Natural killer cell treated with Interleukin-12 subunit alpha and Interleukin-12 subunit beta and Interleukin-15 and Interleukin-18, amount 100 ng/mL, for 72 hours (primary cell): ENCODE results near the gene RAF1. TPM values are rescaled to one million over a fixed set of nuclear protein-coding genes. Genes with fewer than 3 reads are reported as not detected.
"Not testable (repeated sequence)": the region's sequence is repeated elsewhere in the genome, so short reads cannot be mapped to it uniquely, and the experiment has no call there.

Experiments
- ATAC-seq, 2 donors: fragments of 150-1000 bp; cut with Tn5 transposase in 1 of 2; sonication (Bioruptor Pico), chemical (Tn5 transposase) in 1 of 2; 2 replicates each; pipeline ENCODE4 v1.10.0; 2021
- DNase-seq: peaks from one replicate; pipeline ENCODE4 v3.0.0; 2022; ENCODE audit warnings: low spot score
- H3K27ac Mint-ChIP-seq, 2 donors: 1 replicate in 1 of 2; 2 replicates in 1 of 2; pipeline ENCODE4 v1.8.0; 2022; ENCODE audit warnings: mixed read lengths in 2 of 2, mild to moderate bottlenecking in 1 of 2, moderate library complexity in 1 of 2
- H3K27me3 Mint-ChIP-seq, 2 donors: 1 replicate in 1 of 2; 2 replicates in 1 of 2; pipeline ENCODE4 v1.8.0; 2022; ENCODE audit warnings: mixed read lengths in 2 of 2
- H3K36me3 Mint-ChIP-seq: one replicate; pipeline ENCODE4 v1.8.0; 2022; ENCODE audit warnings: mixed read lengths
- H3K4me1 Mint-ChIP-seq, 2 donors: 1 replicate in 1 of 2; 2 replicates in 1 of 2; pipeline ENCODE4 v1.8.0; 2022; ENCODE audit warnings: low read depth in 2 of 2, mixed read lengths in 2 of 2, mild to moderate bottlenecking in 1 of 2
- H3K4me3 Mint-ChIP-seq: one replicate; pipeline ENCODE4 v1.8.0; 2022; ENCODE audit warnings: mixed read lengths
- H3K9me3 Mint-ChIP-seq: 2 replicates; pipeline ENCODE4 v1.8.0; 2022; ENCODE audit warnings: mixed read lengths
- total RNA-seq, 2 donors: library from RNA; stranded (reverse); gene quantifications; one replicate each; pipeline ENCODE4 v1.2.3, GENCODE V29; 2022

Gene RAF1
- total RNA-seq, 2 donors from 2014 or later: 122 to 155 TPM

- Mint-ChIP-seq H3K4me1 (no peaks in the 10 kb centered on the region), H3K27ac (no peak within 1 kb of the TSS), H3K9me3 (no peaks in the 10 kb centered on the region), H3K27me3 (peaks cover 7 to 8% of the 10 kb centered on the region in 2 donors), H3K4me3 (no peak within 1 kb of the TSS), H3K36me3 (no peaks in the 10 kb centered on the region)
- no peak for ATAC-seq
- DNase-seq: no peak
Measured at GRCh38 chr3:12545473-12545791, 118.5 kb downstream of the RAF1 start, which contains the start of gene MKRN2OS. TSS of gene MKRN2OS (minus strand) at chr3:12545499. CDS start at chr3:12545464, 35 bp downstream.

- Mint-ChIP-seq H3K36me3 (no peaks in the 10 kb centered on the region), H3K4me3 (no peak overlapping the region), H3K27ac (no peak overlapping the region), H3K9me3 (no peaks in the 10 kb centered on the region), H3K4me1 (no peaks in the 10 kb centered on the region), H3K27me3 (peaks cover 1 to 2% of the 10 kb centered on the region in 2 donors)
- DNase-seq (no peak), ATAC-seq (no peak)
Measured at GRCh38 chr3:12544652-12545472, 119.1 kb downstream of the RAF1 start.

DNA sequence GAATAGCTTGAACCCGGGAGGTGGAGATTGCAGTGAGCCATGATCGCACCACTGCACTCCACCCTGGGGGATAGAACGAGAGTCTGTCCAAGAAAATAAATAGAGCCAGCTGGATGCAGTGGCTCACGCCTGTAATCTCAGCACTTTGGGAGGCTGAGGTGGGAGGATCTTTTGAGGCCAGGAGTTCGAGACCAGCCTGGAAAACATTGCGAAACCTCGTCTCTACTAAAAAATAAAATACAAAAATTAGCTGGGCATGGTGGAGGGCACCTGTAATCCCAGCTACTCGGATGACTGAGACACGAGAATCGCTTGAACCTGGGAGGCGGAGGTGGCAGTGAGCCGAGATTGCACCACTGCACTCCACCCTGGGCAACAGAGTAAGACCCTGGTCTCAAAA is 120.4 kb downstream of the RAF1 start:
- not testable (repeated sequence) for ATAC-seq

GRCh38 chr3:12541625-12542024 is 122.3 kb downstream of the RAF1 start:
- no peaks in the 10 kb centered on the region for H3K4me1 Mint-ChIP-seq
- H3K27me3 Mint-ChIP-seq: no peaks in the 10 kb centered on the region
- H3K4me3 Mint-ChIP-seq: no peak overlapping the region
- no peaks in the 10 kb centered on the region for H3K36me3 Mint-ChIP-seq
- no peaks in the 10 kb centered on the region for H3K9me3 Mint-ChIP-seq
- H3K27ac Mint-ChIP-seq: no peak overlapping the region
- DNase-seq: no peak
- ATAC-seq: no peak

More for the DNA sequence above, 120.4 kb downstream of the RAF1 start:
- H3K4me1 Mint-ChIP-seq, H3K4me3 Mint-ChIP-seq, H3K27ac Mint-ChIP-seq, H3K27me3 Mint-ChIP-seq, H3K36me3 Mint-ChIP-seq, DNase-seq, H3K9me3 Mint-ChIP-seq: not testable (repeated sequence)

DNA sequence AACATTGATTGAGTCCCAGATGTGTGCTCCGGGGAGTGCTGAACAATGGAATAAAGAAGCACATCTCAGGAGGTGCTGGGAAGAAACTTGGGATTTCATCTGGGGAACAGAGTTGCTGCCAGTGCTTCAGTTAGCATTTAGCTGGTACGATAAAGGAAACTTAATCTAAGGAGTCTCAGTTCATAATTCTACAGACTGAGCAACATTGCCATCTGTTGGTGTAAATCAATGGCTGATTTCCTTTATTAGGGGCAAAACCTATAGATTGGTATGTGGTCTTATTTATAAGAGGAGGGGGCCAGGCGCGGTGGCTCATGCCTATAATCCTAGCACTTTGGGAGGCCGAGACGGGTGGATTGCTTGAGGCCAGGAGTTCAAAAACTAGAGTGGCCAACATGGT is 127.5 kb downstream of the RAF1 start:
- DNase-seq (no peak), ATAC-seq (no peak)
- Mint-ChIP-seq H3K36me3 (peaks cover 6% of the 10 kb centered on the region), H3K4me3 (no peak overlapping the region), H3K9me3 (no peaks in the 10 kb centered on the region), H3K4me1 (no peaks in the 10 kb centered on the region), H3K27me3 (no peaks in the 10 kb centered on the region), H3K27ac (no peak overlapping the region)

Other genes with a start within 250 kb of the RAF1 start
- gene TSEN2, start 179.6 kb downstream of the RAF1 start, total RNA-seq: 10 to 100 TPM; 12.9 to 32.1 TPM
- gene MKRN2OS, start 118.6 kb downstream of the RAF1 start, total RNA-seq: not detected
- gene MKRN2, start 107.0 kb downstream of the RAF1 start, total RNA-seq: 10 to 100 TPM; 24.6 to 27.5 TPM
- not detected for gene TMEM40, start 95.1 kb upstream of the RAF1 start, total RNA-seq
- gene CAND2, start 132.6 kb upstream of the RAF1 start, total RNA-seq: under 1 TPM; 0.45 to 0.62 TPM
- gene RPL32, start 177.4 kb upstream of the RAF1 start, total RNA-seq: 1,000 to 10,000 TPM; 1,132 to 1,133 TPM